SU-DHL-6 (cell line): Measurements from ENCODE around the gene PDZD7.

ENCODE experiments used
- H2AFZ ChIP-seq: fragments of 200-600 bp; sonication (generic); 2 replicates; pipeline ENCODE4 v1.6.1; 2014; ENCODE audit warnings: low read depth, mild to moderate bottlenecking, moderate library complexity, mixed read lengths, antibody characterized with exemption, low read length; ENCODE audit not compliant: severe bottlenecking
- H3F3A ChIP-seq: fragments of 200-600 bp; shearing (Covaris generic); 2 replicates; pipeline ENCODE4 v1.6.0; 2016; ENCODE audit warnings: antibody characterized with exemption, mild to moderate bottlenecking; ENCODE audit not compliant: insufficient read depth
- H3K27ac ChIP-seq: fragments of 200-600 bp; sonication (generic); 2 replicates; pipeline ENCODE4 v1.5.1; 2016; ENCODE audit warnings: low read depth, mild to moderate bottlenecking, low read length, moderate library complexity, mixed read lengths
- H3K27me3 ChIP-seq: fragments of 200-600 bp; sonication (generic), shearing (Covaris generic); 2 replicates; pipeline ENCODE4 v1.6.0; 2014; ENCODE audit warnings: mild to moderate bottlenecking, low read length
- H3K36me3 ChIP-seq: fragments of 200-600 bp; sonication (generic); 2 replicates; pipeline ENCODE4 v1.6.1; 2014; ENCODE audit warnings: mild to moderate bottlenecking, low read length, mixed read lengths
- H3K4me2 ChIP-seq: fragments of 300-600, 200-600 bp; shearing (Covaris generic), sonication (generic); 2 replicates; pipeline ENCODE4 v1.6.0; 2014; ENCODE audit warnings: low read length, low read depth, mild to moderate bottlenecking; ENCODE audit not compliant: poor library complexity, severe bottlenecking
- H3K4me3 ChIP-seq: fragments of 200-600 bp; sonication (generic); 2 replicates; pipeline ENCODE4 v1.5.1; 2014; ENCODE audit warnings: antibody characterized with exemption, low read length, mild to moderate bottlenecking, mixed read lengths; ENCODE audit not compliant: insufficient read depth, poor library complexity, severe bottlenecking
- H3K79me2 ChIP-seq: fragments of 200-600 bp; sonication (generic); 2 replicates; pipeline ENCODE4 v1.6.1; 2014; ENCODE audit warnings: mild to moderate bottlenecking, low read length, moderate library complexity; ENCODE audit not compliant: insufficient read depth
- H3K9ac ChIP-seq: fragments of 200-600 bp; sonication (generic); 2 replicates; pipeline ENCODE4 v1.7.0; 2014; ENCODE audit warnings: mild to moderate bottlenecking, low read length
- H3K9me2 ChIP-seq: fragments of 200-600 bp; sonication (generic); replicated peaks from 2 replicates; pipeline ENCODE4 v1.6.1; 2014; ENCODE audit warnings: low read length; ENCODE audit not compliant: insufficient read depth
- H3K9me3 ChIP-seq: fragments of 200-600 bp; sonication (generic); 2 replicates; pipeline ENCODE4 v1.6.1; 2014; ENCODE audit warnings: low read length, mixed read lengths; ENCODE audit not compliant: insufficient read depth
- H4K20me1 ChIP-seq: fragments of 200-600 bp; sonication (generic); 2 replicates; pipeline ENCODE4 v1.6.1; 2014; ENCODE audit warnings: low read depth, mild to moderate bottlenecking, antibody characterized with exemption, low read length, moderate library complexity, mixed read lengths
- EZH2phosphoT487 ChIP-seq: fragments of 200-600 bp; sonication (generic), shearing (Covaris generic); conservative IDR thresholded peaks from 2 replicates; pipeline ENCODE4 v1.6.1; 2018; ENCODE audit warnings: mild to moderate bottlenecking, antibody characterized with exemption, low read length, moderate library complexity, mixed read lengths
- TF ChIP-seq, protein P1 (sequence below): fragments of 200-600 bp; sonication (generic); IDR thresholded peaks from one replicate; pipeline ENCODE4 v1.5.1; 2017; ENCODE audit warnings: antibody characterized with exemption, mild to moderate bottlenecking, low read length, moderate library complexity; ENCODE audit not compliant: insufficient read depth, poor library complexity, severe bottlenecking

PDZD7 gene

DNA sequence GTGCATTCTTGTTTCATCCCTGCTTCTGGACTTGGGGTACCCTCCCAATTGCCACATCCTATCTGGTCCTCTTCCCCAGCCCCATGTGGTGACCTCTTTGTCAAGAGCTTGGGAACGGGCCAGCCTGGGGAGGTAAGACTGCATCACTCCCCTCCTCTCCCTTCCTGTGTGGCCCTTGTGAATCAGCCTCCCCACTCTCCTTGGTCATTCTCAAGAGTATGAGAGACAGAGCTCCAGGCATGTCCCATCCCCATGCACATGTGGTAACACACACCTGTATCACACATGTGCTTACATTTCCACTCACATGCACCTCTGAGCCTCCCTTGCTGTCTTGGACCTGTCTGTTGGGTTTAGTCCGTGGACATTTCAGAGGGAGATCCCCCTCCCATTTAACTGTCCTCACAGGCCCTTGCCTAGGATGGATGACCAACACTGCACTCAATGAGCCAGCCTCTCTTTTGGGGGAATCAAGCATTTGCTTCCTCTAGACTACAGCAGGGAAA is 46.2 kb downstream of the PDZD7 start:
- H3K27ac ChIP-seq = no peak overlapping the region

DNA sequence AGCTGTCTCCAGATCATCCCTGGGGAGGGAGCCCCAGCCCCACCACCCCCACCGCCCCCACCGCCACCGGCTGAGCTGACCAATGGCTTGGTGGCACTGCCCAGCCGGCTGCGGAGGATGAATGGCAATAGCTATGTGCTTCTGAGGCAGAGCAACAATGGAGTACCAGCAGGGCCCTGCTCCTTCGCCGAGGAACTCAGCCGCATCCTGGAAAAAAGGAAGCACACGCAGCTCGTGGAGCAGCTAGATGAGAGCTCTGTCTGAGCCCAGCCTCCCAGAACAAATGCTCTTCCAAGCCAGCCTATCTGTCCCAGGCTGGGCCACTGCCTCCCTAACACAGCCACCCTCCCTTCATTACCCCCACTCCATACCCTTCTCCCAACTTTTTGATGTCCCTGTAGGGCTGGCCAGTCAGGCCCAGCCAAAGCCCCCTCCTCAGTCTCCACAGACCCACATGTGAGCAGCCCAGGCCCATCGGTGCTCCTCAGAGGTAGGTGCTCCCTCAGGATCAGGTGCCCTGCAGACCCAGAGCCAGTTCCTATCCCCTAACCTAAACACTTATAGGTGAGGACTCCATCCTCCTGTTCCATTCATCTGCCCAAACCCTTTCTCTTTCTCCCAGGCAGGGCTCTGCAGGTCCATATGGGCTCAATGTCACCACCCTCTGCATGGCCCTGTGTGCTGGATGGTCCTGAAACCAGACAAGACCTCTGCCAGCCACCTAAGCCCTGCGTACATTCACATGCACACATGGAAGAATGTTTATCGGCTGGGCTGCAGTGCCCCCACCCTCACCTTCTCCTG is 46.9 kb downstream of the PDZD7 start:
- H3K79me2 ChIP-seq = peaks cover 29% of the 10 kb centered on the region
- no peaks in the 10 kb centered on the region for H4K20me1 ChIP-seq
- H3F3A ChIP-seq = no peaks in the 10 kb centered on the region; the same call in 1 of the 2 replicates
- H2AFZ ChIP-seq = no peak overlapping the region
- H3K9me3 ChIP-seq = no peaks in the 10 kb centered on the region
- no peak overlapping the region for H3K27ac ChIP-seq
- no peak overlapping the region for H3K4me2 ChIP-seq
- no peak overlapping the region for H3K9ac ChIP-seq
- no peaks in the 10 kb centered on the region for H3K36me3 ChIP-seq
- H3K27me3 ChIP-seq = no peaks in the 10 kb centered on the region
- TF ChIP-seq, protein P1, sequence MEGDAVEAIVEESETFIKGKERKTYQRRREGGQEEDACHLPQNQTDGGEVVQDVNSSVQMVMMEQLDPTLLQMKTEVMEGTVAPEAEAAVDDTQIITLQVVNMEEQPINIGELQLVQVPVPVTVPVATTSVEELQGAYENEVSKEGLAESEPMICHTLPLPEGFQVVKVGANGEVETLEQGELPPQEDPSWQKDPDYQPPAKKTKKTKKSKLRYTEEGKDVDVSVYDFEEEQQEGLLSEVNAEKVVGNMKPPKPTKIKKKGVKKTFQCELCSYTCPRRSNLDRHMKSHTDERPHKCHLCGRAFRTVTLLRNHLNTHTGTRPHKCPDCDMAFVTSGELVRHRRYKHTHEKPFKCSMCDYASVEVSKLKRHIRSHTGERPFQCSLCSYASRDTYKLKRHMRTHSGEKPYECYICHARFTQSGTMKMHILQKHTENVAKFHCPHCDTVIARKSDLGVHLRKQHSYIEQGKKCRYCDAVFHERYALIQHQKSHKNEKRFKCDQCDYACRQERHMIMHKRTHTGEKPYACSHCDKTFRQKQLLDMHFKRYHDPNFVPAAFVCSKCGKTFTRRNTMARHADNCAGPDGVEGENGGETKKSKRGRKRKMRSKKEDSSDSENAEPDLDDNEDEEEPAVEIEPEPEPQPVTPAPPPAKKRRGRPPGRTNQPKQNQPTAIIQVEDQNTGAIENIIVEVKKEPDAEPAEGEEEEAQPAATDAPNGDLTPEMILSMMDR = no peak
- no peak for TF ChIP-seq EZH2phosphoT487
- H3K9me2 ChIP-seq = no peaks in the 10 kb centered on the region
- H3K4me3 ChIP-seq = no peak overlapping the region

More for the DNA sequence above, 46.2 kb downstream of the PDZD7 start:
- no peak overlapping the region for H3K4me3 ChIP-seq
- H3F3A ChIP-seq = no peaks in the 10 kb centered on the region; the same call in 1 of the 2 replicates
- H3K4me2 ChIP-seq = no peak overlapping the region
- H3K79me2 ChIP-seq = peaks cover 36% of the 10 kb centered on the region
- no peak for TF ChIP-seq EZH2phosphoT487
- TF ChIP-seq, protein P1 = no peak
- no peaks in the 10 kb centered on the region for H3K9me3 ChIP-seq
- no peaks in the 10 kb centered on the region for H4K20me1 ChIP-seq
- H3K9ac ChIP-seq = no peak overlapping the region
- H3K9me2 ChIP-seq = no peaks in the 10 kb centered on the region
- H2AFZ ChIP-seq = no peak overlapping the region
- H3K36me3 ChIP-seq = no peaks in the 10 kb centered on the region
- H3K27me3 ChIP-seq = no peaks in the 10 kb centered on the region

DNA sequence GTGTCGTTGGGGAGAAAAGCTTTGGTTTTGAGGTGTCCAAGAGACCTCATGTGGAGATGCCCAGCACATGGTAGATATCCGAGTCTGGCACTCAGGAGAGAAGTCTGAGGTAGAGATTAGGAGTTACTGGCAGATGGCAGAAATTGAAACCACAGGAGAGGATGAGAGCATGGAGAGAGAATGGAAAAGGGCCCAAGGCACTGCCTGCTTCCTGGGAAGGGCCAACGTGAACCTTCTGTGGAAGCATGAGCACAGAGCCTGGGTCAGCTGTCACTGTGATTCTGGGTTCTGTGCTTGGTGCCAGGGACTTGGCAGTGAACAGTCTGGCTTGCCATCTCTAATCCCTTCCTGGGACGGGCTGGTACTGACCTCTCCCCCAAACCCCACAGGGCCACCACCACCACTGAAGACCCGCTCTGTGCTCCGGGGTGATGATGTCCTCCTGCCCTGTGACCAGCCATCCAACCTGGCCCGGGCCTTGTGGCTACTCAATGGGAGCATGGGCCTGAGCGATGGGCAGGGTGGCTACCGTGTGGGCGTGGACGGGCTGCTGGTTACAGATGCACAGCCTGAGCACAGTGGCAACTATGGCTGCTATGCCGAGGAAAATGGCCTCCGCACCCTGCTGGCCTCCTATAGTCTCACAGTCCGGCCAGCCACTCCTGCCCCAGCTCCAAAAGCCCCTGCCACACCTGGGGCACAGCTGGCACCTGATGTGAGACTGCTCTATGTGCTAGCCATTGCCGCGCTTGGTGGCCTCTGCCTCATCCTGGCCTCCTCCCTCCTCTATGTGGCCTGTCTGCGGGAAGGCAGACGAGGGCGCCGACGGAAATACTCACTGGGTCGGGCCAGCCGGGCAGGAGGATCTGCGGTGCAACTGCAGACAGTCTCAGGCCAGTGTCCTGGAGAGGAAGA is 47.8 kb downstream of the PDZD7 start:
- Histone ChIP-seq H3K9ac (no peak overlapping the region), H3K4me3 (no peak overlapping the region), H4K20me1 (no peaks in the 10 kb centered on the region), H3K9me3 (no peaks in the 10 kb centered on the region), H3K4me2 (no peak overlapping the region), H3K27me3 (no peaks in the 10 kb centered on the region), H3K79me2 (peaks cover 20% of the 10 kb centered on the region), H2AFZ (no peak overlapping the region), H3K9me2 (no peaks in the 10 kb centered on the region), H3K27ac (no peak overlapping the region), H3F3A (no peaks in the 10 kb centered on the region; the same call in 1 of the 2 replicates), H3K36me3 (no peaks in the 10 kb centered on the region)
- TF ChIP-seq, protein P1 = no peak
- no peak for TF ChIP-seq EZH2phosphoT487
